GM18858 (cell line): ENCODE measurements around the gene FKBP14.

Experiments used
- ATAC-seq: cut with Tn5 transposase; IDR thresholded peaks from one replicate; pipeline ENCODE4 v1.9.1; 2021; ENCODE audit not compliant: unreplicated experiment

The FKBP14 gene

DNA sequence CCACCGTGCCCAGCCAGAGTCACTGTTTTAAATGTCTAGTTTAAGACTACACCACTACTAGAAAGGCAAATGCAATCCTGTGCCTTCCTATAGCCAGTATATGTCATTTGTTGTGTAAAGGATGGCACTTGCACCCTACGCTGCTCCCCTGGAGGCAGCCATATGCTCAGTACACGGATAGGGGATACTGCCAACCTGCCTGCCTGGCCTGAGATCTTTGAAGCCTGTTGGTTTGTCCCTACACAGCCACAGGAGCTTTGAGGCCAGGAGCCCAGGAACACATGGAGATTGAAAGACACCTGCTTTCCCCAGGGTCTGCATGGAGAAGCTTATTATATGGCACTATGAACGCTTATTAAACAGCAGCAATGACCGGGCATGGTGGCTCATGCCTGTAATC, 34.6 kb downstream of the FKBP14 start:
- ATAC-seq: no peak

DNA sequence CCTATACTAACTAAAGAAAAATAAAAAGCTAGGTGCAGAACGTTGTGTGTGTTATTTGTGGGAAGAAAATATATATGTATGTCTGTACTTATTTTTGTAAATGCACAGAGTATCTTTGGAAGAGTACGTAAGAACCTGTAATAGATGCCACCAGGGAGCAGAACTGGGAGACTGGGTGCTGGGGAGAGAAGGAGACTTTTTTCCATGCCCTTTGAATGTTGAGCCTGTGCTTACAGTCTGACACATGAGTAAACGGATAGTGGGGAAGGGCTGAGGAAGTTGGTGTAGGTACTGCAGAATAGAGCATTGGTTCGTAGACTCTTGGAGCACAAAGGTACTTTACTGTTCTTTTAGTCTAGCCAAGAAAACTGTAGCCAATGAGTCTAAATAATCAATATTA, 35.6 kb downstream of the FKBP14 start:
- ATAC-seq: no peak

DNA sequence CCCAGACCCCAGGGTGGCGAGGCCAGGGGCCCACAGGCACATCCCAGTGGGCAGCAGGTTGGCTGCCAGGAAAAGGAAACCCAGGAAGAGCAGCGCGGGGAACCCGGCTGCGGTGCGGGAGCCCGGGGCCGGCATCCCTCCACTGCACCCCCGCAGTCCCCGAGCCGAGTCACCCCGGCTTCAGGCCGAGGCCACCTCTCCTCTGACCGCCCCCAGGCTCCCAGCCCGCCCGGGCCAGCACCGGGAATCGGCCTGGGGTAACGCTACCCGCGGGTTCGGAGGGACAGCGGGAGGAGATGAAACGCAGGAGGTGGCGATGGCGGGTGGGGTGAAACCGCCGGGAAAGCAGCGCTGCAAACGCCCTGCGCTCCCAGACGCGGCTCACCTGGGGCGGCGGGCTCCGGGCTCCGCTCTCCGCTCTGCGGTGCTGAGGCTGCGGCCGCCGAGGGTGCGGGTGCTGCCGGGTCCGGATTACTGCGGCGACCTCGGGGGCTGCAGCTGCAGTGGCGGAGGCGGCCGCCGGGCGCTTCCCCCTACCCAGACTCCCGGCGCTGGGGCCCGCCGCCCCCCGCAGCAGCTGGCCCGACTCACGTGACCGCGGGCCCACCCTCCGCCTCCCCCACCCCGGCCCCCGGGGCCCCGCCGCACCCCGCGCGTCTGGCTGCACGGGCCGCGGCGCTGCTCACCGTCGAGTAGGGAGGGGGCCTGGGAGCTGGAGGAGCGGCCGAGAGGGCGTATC, 37.1 kb downstream of the FKBP14 start, which contains the start of gene SCRN1:
TSS of gene SCRN1 (minus strand) at position 545 of the 739 bp plus-strand sequence. CDS start 20,734 bp downstream, outside the sequence.
- no peak for ATAC-seq

DNA sequence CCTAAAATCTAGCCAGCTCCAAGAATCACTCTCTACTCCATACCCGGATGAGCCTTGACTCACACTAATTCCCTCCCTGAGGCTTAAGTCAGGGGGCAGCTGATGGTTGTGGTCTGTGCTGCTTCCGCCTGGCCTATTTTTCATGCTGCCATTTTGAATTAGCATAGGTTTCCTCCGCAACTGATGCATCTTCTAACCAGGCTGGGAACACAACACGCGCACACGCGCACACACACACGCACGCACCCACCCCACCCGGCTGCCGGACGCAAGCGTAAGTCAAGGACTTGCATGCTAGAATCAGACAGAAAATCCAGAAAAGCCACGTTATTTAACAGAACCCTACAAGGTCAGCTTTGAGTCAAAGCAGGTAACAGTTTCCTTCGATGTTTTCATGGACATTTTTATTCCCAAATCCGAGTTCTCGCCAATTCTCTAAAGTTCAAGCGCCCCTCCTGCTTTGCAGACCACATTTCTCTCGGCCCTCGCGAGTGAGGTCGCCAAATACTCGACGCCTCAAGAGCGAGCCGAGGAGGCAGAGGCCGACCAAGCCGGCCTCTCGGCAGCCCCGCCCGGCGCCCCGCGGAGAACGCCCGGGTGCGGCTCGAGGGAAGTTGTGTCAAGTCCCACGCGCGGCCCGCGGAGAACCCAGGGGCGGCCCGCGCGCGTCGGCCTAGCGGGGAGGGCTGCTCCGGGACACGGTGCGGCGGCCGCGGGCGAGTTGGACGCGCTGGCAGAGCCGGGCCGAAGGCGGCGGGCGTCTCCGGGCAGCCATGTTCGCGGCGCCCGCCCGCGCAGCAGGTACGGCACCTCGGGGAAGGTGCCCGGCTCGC, 37.9 kb downstream of the FKBP14 start:
- ATAC-seq: no peak

DNA sequence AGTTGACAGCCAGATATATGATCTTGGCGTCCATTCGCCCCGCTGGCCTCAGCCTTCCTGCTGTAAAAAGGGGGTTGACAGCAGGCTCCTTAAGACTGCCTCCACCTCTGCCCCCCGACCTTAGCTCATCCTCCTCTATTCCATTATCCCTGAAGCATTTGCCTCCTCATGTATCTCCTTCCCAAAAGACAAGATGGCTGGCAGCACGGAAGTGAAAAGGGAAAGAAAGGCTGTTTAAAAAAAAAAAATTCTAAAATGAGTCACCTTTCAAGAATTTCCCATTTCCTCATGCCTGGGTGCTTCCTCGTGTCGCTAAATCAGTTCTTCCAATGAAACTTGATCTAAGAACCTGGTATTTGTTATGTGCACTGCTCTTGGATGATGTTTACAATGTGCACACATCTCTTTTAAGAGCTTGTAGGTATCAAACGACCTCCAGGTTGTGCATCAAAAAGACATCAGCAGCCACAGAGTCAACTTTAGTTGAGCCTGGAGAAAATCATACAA, 38.6 kb downstream of the FKBP14 start:
- ATAC-seq: no peak

DNA sequence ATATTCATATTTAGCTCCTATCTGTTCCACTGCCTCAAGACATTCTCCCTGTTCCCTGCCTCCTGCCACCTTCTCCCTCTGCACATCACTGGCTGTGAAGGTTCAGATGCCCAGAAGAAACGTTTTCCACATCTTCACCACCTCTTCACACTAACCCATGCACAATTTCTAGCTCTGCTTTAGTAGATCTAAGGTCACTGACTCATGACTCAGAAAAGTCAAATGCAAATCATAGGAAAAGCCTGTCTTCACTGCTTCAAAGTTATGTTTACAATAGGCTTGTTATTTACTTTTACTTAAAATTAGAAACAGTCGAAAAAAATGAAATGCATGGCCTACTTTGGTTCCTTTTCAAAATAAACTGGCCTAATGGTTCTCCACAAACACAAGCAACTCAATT, 39.4 kb downstream of the FKBP14 start:
- no peak for ATAC-seq

DNA sequence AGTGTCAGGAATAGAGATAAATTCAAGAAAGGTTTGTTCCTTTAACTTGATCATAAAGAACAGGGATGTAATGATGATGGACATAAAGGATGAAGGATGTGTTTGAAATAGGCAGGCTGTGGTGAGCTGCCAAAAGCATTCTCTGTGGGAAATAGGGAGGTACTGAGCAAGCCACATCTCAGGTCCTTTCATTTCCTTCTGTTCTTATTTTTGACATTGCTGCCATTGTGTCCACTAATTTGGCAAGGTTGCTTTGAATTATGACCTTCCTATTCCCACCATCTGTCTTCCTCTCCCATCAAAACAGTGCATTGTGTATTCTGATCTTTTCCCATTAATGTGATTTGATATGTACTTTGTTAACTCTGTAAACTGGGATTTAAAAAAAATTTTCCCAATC, 46.4 kb downstream of the FKBP14 start:
- no peak for ATAC-seq

DNA sequence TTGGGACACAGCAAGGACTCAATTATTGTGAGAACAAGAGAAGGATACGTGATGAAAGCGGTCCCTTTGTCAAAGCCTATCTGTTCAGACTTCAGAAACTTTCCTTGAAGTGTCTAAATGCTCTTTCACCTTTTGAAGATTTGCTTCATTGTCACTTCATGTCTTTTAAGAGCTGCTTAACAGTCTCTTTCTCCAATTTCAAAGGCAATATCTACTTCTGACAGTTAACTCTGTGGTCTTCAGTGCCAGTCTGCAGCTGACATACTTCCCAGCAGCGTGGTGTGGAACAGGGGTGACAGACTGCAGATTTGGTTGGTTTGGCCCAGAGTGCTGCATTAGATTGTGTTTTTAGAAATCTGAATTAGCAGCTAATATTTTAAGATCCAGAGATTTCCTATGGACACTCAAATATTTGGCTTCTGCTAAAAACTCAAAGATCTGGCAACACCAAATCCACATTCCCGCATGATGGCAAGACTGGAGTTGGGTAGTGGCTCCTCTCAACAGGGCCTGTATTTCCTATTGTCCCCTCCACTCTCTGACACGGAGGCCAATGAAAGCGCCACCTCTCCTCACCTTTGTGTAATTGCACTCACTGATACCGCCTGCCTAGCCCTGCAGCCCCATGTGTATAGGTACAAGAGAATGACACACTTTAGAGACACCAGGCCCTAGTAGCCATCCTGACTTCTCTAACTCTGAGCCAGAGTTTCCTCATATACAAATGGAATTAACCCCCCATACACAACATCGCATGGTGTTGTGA, 48.4 kb downstream of the FKBP14 start:
- ATAC-seq: no peak

DNA sequence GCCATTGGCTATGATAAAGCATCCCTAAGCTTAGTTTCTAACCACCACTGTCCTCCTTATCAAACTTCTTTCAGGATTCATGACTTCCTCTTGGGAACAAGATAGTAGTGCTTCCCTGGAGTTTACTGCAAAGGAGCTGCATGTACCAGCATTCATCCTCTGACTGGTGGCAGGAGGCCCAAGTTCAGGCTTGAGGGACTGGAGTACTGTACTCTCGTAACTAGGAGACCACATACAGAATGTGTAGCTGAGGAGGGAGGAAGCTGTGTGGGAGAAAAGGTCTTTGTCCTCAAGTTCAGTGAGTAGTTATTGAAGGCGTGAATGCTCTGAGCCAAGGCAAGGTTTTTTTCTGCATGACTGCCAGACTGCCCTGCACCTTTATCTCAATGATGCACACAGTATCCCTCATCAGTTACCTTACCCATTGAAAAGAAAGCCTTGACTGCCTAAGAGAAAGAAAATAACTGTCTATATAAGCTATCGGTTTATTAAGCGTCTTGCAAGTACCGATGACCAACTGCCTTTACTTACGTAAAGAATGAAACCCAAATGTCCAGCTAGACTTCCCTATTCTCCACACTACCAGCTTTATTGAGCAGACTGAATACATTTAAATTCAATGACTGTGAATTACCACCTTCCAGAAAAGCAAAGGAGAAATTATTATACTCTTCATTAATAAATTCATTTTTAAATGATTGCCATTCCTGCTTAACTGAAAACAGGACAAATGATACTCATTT, 49.7 kb downstream of the FKBP14 start:
- no peak for ATAC-seq

DNA sequence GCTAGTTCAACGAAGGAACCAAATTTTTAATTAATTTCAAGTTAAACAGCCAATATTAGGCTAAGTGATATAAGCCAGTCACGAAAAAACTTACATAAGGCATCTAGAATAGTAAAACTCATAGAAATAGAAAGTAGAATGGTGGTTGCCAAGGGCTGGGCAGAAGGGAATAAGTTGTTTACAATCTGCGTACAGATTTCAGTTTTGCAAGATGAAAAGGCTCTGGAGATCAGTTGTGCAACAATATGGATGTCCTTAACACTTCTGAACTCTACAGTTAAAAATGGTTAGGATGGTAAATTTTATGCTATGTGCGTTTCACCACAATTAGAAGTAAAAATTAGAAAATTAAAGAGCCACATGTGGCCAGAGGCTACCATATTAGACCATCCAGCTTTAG, 50.2 kb downstream of the FKBP14 start:
- no peak for ATAC-seq

DNA sequence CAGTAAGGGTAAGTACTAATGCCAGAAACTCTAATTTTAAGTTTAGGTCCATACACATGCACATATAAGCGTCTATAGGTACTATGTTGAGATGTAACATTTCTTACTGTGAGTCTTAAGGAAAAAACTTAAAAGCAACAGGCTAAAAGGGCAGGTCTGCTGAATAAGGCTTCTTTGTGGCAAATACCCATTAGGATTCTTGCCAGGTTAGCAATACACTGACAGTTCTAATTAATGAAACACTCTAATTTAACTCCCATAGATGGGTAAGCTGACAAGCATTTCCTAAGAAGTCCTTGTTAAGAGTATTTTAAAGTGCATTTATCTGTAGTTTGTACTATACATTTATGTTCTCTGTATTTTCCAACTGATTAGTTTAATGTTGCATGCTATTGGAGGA, 50.9 kb downstream of the FKBP14 start:
- no peak for ATAC-seq

DNA sequence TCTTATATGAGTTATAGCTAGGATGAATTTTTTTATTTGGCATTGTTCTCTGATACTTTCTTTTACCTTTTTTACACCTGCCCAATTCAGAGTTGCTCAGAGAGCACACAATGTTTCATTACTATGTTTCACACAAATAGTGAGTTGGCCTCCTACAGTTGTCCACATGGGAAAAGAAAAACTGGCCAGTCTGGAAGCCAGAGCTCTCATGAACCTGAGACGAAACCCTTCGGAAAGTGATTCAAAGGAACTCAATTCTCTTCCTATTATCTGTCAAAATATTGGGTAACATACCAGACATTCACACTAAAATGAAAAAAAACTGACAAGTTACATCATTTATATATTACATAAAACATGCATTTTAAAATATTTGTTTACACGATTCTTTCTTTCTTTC, 52.2 kb downstream of the FKBP14 start:
- no peak for ATAC-seq

DNA sequence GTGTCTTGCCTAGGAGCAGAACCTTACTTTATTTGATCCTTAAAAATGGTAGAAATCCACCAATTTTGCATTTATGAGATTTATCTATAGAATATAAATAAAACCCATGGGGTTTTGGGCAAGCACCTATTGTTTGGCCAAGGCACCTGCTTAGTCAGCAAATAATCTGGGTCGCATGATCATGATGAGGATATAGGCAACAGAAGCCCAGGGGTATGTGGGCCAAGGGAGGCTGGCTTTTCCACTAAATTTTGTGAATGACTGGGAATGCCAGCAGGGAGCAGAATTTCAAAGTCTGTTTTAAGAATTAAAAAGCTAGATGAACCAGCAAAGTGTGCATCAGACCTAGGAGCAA, 54.2 kb downstream of the FKBP14 start:
- no peak for ATAC-seq

DNA sequence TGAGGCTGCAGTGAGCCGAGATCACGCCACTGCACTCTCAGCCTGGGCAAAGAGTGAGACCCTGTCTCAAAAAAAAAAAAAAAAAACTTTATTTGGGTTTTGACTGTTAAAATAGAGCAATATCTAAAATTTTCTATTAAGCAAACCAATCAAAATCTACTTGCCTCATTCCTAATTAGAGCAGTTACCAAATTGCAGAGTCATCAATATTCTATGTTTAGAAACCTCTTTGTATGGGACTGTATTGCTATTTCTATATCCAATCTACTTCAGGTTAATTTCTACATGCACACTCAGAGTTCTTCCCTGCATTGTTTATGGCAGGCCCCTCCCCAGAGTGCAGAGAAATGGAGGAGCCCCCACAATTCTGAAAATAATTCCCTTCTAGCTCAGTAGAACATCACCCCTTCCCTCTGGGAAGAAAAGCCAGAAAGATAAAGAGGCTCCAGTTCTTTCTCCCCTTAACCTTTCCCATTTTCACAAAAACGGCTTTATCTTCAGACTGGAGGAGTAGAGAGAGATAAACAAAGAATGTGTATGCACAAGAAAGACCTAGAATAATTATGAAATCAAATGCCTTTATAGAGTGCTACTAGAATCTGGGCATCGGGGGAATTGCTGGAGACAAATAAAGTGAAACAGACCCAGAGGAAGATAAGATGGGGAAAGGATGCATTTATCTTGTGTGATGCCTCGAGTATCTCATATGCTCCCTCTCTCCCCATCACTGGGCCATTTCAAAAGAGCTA, 54.8 kb downstream of the FKBP14 start:
- ATAC-seq: no peak

DNA sequence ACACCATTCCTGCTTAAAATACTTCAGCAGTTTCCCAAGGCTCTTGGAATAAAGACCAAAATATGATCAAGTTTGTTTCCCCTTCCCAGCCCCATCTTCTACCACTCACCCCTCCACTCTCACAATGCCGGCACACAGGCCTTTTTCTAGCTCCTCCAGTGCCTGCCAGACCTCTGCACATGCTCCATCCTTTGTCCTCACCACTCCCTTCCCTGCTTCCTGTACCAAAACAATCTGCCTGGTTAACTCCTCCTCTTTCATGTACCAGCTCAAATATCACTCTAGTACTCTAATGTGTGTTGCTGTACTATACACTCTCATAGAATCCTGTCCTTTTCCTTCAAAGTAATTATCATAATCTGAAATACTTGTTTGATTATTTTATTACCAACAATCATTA, 56.3 kb downstream of the FKBP14 start:
- no peak for ATAC-seq

DNA sequence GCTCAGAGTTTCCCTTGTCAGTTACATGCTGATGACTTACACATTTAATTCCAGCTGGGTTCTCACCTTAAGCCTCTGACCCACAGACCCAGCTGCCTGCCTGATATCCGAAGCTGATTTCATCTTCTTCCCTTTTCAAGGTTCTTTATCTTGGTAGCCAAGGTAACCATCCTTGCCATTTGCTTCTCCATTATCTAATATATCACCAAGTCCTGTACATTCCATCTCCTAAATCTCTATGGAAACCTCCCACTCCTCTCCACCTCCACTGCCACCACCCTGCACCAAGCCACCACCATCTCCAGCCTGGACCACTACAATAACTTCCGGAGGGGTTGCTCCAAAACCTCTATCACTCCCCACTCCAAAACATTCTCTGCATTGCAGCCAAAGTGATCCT, 56.8 kb downstream of the FKBP14 start:
- no peak for ATAC-seq

DNA sequence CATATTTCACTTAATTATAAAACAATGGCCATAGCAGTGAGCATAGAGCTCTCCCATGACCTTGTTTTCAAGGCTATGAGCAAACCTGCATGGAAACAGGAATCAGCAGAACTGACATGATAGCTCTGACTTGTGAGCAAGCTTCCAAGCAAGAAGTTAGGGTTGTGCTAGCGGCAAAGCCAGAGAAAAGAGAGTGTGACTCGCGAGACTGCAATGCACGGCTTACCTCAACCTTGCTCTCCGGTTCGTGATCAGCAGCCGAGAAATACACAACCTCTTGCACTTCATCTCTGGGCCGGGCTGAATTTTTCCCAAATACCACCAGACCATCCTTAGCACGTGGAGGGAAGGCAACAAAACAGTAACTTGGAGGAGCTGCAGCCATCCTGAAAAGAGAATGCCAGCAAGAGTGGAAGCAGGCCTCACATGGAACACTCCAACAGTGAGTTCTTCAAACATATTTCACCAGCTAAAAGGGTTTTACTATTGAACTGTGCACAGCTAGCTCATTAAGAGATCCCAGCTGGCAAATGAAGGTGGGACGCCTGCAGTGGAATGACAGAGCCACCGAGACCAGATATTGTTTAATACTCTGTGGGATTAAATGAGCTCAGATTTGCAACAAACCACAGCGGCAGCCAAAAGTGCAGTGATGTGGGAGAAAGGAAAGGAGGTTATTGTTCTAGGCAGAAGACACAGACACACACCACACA, 57.7 kb downstream of the FKBP14 start:
- no peak for ATAC-seq

DNA sequence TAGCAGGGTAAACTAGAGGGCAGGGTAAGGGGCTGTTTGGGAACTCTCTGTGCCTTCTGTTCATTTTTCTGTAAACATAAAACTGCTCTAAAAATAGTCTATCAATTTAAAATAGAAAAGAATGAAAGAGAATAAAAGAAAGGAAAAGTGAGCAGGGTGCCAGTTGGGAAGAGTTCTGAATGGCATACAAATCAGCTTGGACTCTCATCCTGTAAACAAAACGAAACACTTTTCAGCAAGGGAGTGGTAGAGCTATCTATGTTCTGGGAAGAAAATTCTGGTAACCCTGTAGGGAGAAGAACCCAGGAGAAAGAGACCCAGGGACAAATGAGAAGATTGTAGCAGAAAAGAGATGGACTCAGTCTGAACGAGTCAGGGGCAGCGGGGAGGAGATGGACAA, 61.5 kb downstream of the FKBP14 start:
- no peak for ATAC-seq

DNA sequence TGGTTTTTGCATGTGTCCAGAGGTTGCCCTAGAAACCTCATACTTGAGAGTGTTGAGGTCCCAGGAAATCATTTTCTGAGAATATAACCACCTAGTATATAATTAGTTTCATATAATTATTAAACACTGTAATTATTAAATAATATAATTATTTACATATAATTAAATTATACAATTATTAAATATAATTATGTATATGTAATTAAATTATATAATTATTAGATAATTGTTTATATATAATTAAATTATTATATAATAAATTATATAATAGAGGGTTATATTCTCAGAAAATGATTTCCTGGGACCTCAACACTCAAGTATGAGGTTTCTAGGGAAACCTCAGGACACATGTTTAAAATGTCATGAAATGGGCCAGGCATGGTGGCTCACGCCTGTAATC, 64.5 kb downstream of the FKBP14 start:
- no peak for ATAC-seq
